GM18870 (cell line): Measurements from ENCODE around the gene DEFB112.

Source experiments
- ATAC-seq: cut with Tn5 transposase; IDR thresholded peaks from one replicate; pipeline ENCODE4 v1.9.1; 2021; ENCODE audit warnings: moderate library complexity; ENCODE audit not compliant: unreplicated experiment

The DEFB112 gene

DNA sequence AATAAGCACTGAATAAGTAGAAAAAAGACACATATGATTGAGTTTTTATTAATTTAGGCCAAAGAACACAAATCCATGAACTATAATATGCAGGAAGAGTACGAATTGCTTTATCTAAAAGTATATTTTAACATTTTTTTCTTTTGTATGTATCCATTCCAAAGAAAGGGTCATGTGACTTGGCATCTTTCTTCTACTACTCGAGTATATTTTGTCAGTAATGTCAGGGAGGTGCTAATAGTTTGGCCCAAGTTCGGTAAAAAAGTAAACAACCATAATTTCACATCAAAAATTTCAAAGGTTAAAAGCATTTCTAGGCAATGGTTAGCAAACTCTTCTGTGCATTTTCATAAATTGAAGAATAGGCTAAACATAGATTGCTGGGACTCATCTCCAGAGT lies 46.6 kb downstream of the DEFB112 start:
- ATAC-seq, result no peak

DNA sequence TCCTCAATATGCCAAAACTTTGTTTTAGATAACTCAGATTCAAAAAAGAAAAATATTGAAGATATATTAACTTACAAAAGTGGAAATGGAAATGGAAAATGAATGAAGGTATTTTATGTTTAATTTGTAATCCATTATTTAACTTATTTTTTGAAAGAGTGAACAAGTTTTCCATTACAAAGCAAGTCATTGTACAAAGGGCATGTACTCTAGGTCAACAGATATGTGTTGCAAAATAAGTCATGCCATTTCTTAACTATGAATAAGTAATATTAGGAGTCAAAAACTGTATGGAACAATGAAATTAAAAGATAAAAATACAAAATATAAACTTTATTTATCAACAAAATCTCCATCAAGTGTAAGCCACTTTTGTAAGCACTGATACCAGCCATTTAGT lies 54.5 kb downstream of the DEFB112 start:
- ATAC-seq, result no peak
